K562 (cell line): ENCODE results near the gene KLC3. TPM values are rescaled to one million over a fixed set of nuclear protein-coding genes. Genes with fewer than 3 reads are reported as not detected.

ENCODE experiments used
- ATAC-seq: fragments of 200-7000 bp; cut with Tn5 transposase; 3 replicates; pipeline ENCODE4 v1.9.1; 2020; ENCODE audit warnings: moderate library complexity
- BruUV-seq: library from RNA; stranded (reverse); fragments of 400-500 nt; replicated peaks from 2 replicates; lab custom pipeline; 2021; lab: Mats Ljungman, UMichigan
- CTCF ChIA-PET: fragments of 300-600 bp; formaldehyde crosslinking; extraction: SDS; loops from one replicate; lab custom pipeline; 2021; ENCODE audit warnings: low intra/inter-chr PET ratio; lab: Yijun Ruan, JAX
- POLR2A ChIA-PET: fragments of 300-600, 350-650 bp; sonication (Branson Sonifier 250); formaldehyde crosslinking; extraction: SDS; loops from one replicate; lab custom pipeline; 2021; ENCODE audit warnings: antibody characterized with exemption, inconsistent platforms; lab: Yijun Ruan, JAX
- DNase-seq, 4 experiments: peaks; one replicate each; pipeline versions ENCODE4 v3.0.0 to v3.0.0-alpha.2; 2011 to 2018; ENCODE audit warnings: low spot score in 3 of 4, mixed read lengths in 3 of 4; ENCODE audit errors: extremely low read depth in 1 of 4
- FAIRE-seq: peaks from 2 replicates; lab custom pipeline; 2011; peaks lifted over from hg19 to GRCh38; lab: Jason Lieb, UNC
- H2AFZ ChIP-seq: 2 replicates; pipeline ENCODE4 v1.6.0; 2011; ENCODE audit warnings: low read depth, low read length, control low read depth, inconsistent platforms
- H3K27ac ChIP-seq: fragments of 200-600 bp; 3 replicates; pipeline ENCODE4 v1.8.0; 2011; ENCODE audit warnings: low read depth, mild to moderate bottlenecking, control low read depth, inconsistent platforms, low read length, moderate library complexity, mixed read lengths; ENCODE audit errors: extremely low read depth
- H3K27me3 ChIP-seq, 2 experiments: fragments of 300-600 bp in 1 of 2; 2 replicates in 1 of 2; 3 replicates in 1 of 2; pipeline versions ENCODE4 v1.6.0 to v1.8.0; 2011; ENCODE audit warnings: inconsistent platforms in 2 of 2, low read length in 2 of 2, mild to moderate bottlenecking in 1 of 2, mixed read lengths in 1 of 2, moderate library complexity in 1 of 2; ENCODE audit not compliant: control insufficient read depth in 2 of 2, insufficient read depth in 2 of 2
- H3K36me3 ChIP-seq: fragments of 300-600 bp; 3 replicates; pipeline ENCODE4 v1.8.0; 2011; ENCODE audit warnings: mild to moderate bottlenecking, low read length, inconsistent platforms; ENCODE audit not compliant: control insufficient read depth, insufficient read depth
- H3K4me1 ChIP-seq, 2 experiments: fragments of 200-600 bp in 1 of 2; replicated peaks in 1 of 2; 2 replicates in 1 of 2; 3 replicates in 1 of 2; pipeline versions ENCODE4 v1.5.1 to v1.8.0; 2011; ENCODE audit warnings: inconsistent platforms in 2 of 2, low read length in 2 of 2, mild to moderate bottlenecking in 1 of 2, mixed read lengths in 1 of 2, moderate library complexity in 1 of 2; ENCODE audit not compliant: control insufficient read depth in 2 of 2, insufficient read depth in 2 of 2
- H3K4me2 ChIP-seq: 2 replicates; pipeline ENCODE4 v1.6.1; 2011; ENCODE audit warnings: low read length, control low read depth, inconsistent platforms, mixed read lengths; ENCODE audit not compliant: insufficient read depth
- H3K4me3 ChIP-seq: fragments of 200-600 bp; sonication (generic), shearing (Covaris generic); 2 replicates; pipeline ENCODE4 v1.5.1; 2016; ENCODE audit warnings: control low read depth, inconsistent platforms
- H3K79me2 ChIP-seq: fragments of 200-600 bp; 3 replicates; pipeline ENCODE4 v1.8.0; 2011; ENCODE audit warnings: low read length, inconsistent platforms; ENCODE audit not compliant: control insufficient read depth, insufficient read depth
- H3K9ac ChIP-seq, 2 experiments: 2 replicates each; pipeline versions ENCODE4 v1.6.0 to v1.6.1; 2011; ENCODE audit warnings: low read depth in 2 of 2, low read length in 2 of 2, control low read depth in 1 of 2, inconsistent platforms in 1 of 2, mild to moderate bottlenecking in 1 of 2, mixed read lengths in 1 of 2; ENCODE audit not compliant: insufficient read depth in 1 of 2
- H3K9me1 ChIP-seq: one replicate; pipeline ENCODE4 v1.6.0; 2011; ENCODE audit warnings: inconsistent platforms, mild to moderate bottlenecking, low read length, moderate library complexity; ENCODE audit not compliant: control insufficient read depth, insufficient read depth
- H3K9me3 ChIP-seq: replicated peaks from 2 replicates; pipeline ENCODE4 v1.5.1; 2011; ENCODE audit warnings: low read depth, low read length, inconsistent platforms; ENCODE audit not compliant: control insufficient read depth, insufficient read depth
- H4K20me1 ChIP-seq: replicated peaks from 2 replicates; pipeline ENCODE4 v1.6.1; 2011; ENCODE audit warnings: low read length, inconsistent platforms, mixed read lengths; ENCODE audit not compliant: control insufficient read depth, insufficient read depth
- CBFA2T3 ChIP-seq: fragments of 450-650 bp; IDR thresholded peaks from 2 replicates; pipeline ENCODE4 v1.6.1; 2017
- CEBPB ChIP-seq: fragments of 450-650 bp; IDR thresholded peaks from 2 replicates; pipeline ENCODE4 v1.6.1; 2016; ENCODE audit warnings: missing genetic modification characterization, missing compliant biosample characterization
- CEBPG ChIP-seq, 3 experiments: fragments of 200-800 bp in 1 of 3; sonication (Bioruptor generic) in 1 of 3; sonication (generic) in 1 of 3; formaldehyde crosslinking in 1 of 3; IDR thresholded peaks in 2 of 3; conservative IDR thresholded peaks in 1 of 3; 2 replicates each; pipeline versions ENCODE4 v1.6.1 to v1.8.0; 2016 to 2022; ENCODE audit warnings: missing compliant biosample characterization in 2 of 3, missing genetic modification characterization in 2 of 3, mild to moderate bottlenecking in 1 of 3, missing genetic modification reagents in 1 of 3
- HMGN3 ChIP-seq: IDR thresholded peaks from 2 replicates; pipeline ENCODE4 v1.6.1; 2011; ENCODE audit warnings: borderline replicate concordance, low read depth, mild to moderate bottlenecking, mixed read lengths, low read length; ENCODE audit not compliant: insufficient read length; ENCODE audit errors: extremely low read depth
- MTA3 ChIP-seq: fragments of 450-650 bp; formaldehyde crosslinking; IDR thresholded peaks from 2 replicates; pipeline ENCODE4 v1.6.1; 2017; ENCODE audit warnings: mild to moderate bottlenecking, borderline replicate concordance
- PKNOX1 ChIP-seq: fragments of 450-650 bp; IDR thresholded peaks from 2 replicates; pipeline ENCODE4 v1.6.1; 2016
- POLR2G ChIP-seq: fragments of 200-400 bp; formaldehyde crosslinking; IDR thresholded peaks from 2 replicates; pipeline ENCODE4 v1.6.1; 2017; ENCODE audit warnings: low read depth, mild to moderate bottlenecking, antibody characterized with exemption, low read length, moderate library complexity
- ZNF212 ChIP-seq: fragments of 450-650 bp; formaldehyde crosslinking; IDR thresholded peaks from 2 replicates; pipeline ENCODE4 v1.4.0; 2020; ENCODE audit warnings: mild to moderate bottlenecking
- WGBS: fragments of 100-300 bp; shearing (Covaris generic); methylation state at CpG from one replicate; pipeline ENCODE4 v1.1.6; 2016; ENCODE audit warnings: low coverage, mixed read lengths; ENCODE audit not compliant: insufficient coverage; ENCODE audit errors: missing lambda C conversion rate; 5-methylcytosine and 5-hydroxymethylcytosine counted together
- in situ Hi-C: fragments of 300-500 bp; cut with MboI; formaldehyde crosslinking; loops from 4 replicates; pipeline ENCODE4 v1.15.0; 2018; ENCODE audit warnings: inconsistent platforms, mixed read lengths
- intact Hi-C: fragments of 100-400 bp; cut with micrococcal nuclease; formaldehyde crosslinking; loops from 2 replicates; pipeline ENCODE4 v1.14.2; 2022
- polyA plus RNA-seq, 8 experiments: library from polyadenylated mRNA; depleted of rRNA in 4 of 8; stranded (reverse) in 5 of 8; unstranded in 3 of 8; fragments of >200 nt; fragmentation: Nextera tagmentation in 2 of 8; fragmentation: Illumina TruSeq in 1 of 8; extraction: Ambion mirVana in 2 of 8; extraction: Trizol in 1 of 8; gene quantifications; 2 replicates each; pipeline versions ENCODE4 v1.2.1 to v1.2.3, GENCODE V29; 2011 to 2014; ENCODE audit warnings: inconsistent platforms in 1 of 8, missing spikeins in 1 of 8
- total RNA-seq, 7 experiments: library from RNA; depleted of rRNA in 6 of 7; stranded (reverse); fragments of >200 nt in 6 of 7; fragmentation: Illumina TruSeq in 2 of 7; extraction: Trizol in 2 of 7; gene quantifications; 2 replicates each; pipeline versions ENCODE4 v1.2.1 to v1.2.3, GENCODE V29; 2011 to 2021; ENCODE audit warnings: low replicate concordance in 1 of 7

The KLC3 gene
- total and polyA plus RNA-seq, 9 of the 15 experiments (the other 6 are each of a cell fraction or from before 2014, with no cell fraction given): 0.03 to 1.2 (median 0.59) TPM; not detected in 3

- in situ Hi-C loops (no loop called here), intact Hi-C loops (no loop called here)
- Histone ChIP-seq H3K79me2 (no peaks in the 10 kb centered on the region), H3K27me3 (no peaks in the 10 kb centered on the region), H3K4me2 (no peak overlapping the region), H3K27ac (no peak overlapping the region), H2AFZ (no peak overlapping the region), H3K4me1 (peaks cover 0 to 50% of the 10 kb centered on the region in 2 experiments; a peak in 2 of 5 replicates), H3K4me3 (no peak overlapping the region), H3K9me3 (no peaks in the 10 kb centered on the region), H3K9me1 (no peaks in the 10 kb centered on the region), H4K20me1 (peaks cover 3% of the 10 kb centered on the region; the same call in 1 of the 2 replicates), H3K9ac (peak overlapping the region in 1 of 2 experiments; percentile 6; a peak in 1 of 4 replicates), H3K36me3 (peaks cover 39% of the 10 kb centered on the region; the same call in 1 of the 3 replicates)
- DNase-seq (no peak), ATAC-seq (no peak), FAIRE-seq (no peak)
- 62% methylated on average over 21 of the region's 23 CpGs for WGBS
- TF ChIP-seq ZNF212 (CRISPR knock-in tag) (no peak), CBFA2T3 (no peak), MTA3 (no peak), CEBPB (tag) (peak; percentile 84), CEBPG (CRISPR knock-in tag; IDR thresholded peaks at IDR 0.05) (0 out of 2 replicates have a peak, but pooled peaks have one; percentile 36), CEBPG (tag; conservative IDR thresholded peaks at IDR 0.05 in 1 of 2, IDR thresholded peaks at IDR 0.05 in 1 of 2) (peak; percentile 44 to 58; a peak in 3 of 4 replicates), HMGN3 (peak; percentile 37), POLR2G (peak; percentile 44; the same call in 1 of the 2 replicates), PKNOX1 (no peak)
- POLR2A ChIA-PET: no interaction called here
- no TSS peak for BruUV-seq
- CTCF ChIA-PET: no interaction called here
Observed at GRCh38 chr19:45348367-45349125, 8.0 kb downstream of the KLC3 start.
